ENCODE results near the gene GLI3. TPM values are rescaled to one million over a fixed set of nuclear protein-coding genes. Genes with fewer than 3 reads are reported as not detected.

GLI3 gene
- total and polyA plus RNA-seq, 2 of the 8 experiments (the other 6 are each of a cell fraction or from before 2014, with no cell fraction given) = 8.0 to 31.1 TPM

DNA sequence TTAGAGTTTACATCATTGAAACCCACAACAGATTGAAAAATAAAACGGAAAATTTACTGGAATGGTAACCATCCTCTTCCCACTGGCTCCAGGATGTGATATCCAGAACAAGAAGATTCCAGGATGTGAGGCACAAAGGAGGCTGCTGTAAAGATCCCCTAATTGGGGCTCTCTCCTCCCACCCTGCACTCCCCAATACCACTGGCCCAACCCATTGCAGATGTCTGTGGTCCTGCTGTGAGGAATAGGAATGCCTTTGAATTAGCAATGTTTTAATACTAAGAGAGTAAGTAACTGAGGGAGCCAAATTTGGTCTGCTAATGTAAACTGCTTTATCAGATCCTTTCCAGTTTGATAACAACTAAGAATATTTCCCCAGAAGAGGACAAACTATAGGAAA, 308.2 kb downstream of the GLI3 start (continued):
- TF ChIP-seq, protein P1, sequence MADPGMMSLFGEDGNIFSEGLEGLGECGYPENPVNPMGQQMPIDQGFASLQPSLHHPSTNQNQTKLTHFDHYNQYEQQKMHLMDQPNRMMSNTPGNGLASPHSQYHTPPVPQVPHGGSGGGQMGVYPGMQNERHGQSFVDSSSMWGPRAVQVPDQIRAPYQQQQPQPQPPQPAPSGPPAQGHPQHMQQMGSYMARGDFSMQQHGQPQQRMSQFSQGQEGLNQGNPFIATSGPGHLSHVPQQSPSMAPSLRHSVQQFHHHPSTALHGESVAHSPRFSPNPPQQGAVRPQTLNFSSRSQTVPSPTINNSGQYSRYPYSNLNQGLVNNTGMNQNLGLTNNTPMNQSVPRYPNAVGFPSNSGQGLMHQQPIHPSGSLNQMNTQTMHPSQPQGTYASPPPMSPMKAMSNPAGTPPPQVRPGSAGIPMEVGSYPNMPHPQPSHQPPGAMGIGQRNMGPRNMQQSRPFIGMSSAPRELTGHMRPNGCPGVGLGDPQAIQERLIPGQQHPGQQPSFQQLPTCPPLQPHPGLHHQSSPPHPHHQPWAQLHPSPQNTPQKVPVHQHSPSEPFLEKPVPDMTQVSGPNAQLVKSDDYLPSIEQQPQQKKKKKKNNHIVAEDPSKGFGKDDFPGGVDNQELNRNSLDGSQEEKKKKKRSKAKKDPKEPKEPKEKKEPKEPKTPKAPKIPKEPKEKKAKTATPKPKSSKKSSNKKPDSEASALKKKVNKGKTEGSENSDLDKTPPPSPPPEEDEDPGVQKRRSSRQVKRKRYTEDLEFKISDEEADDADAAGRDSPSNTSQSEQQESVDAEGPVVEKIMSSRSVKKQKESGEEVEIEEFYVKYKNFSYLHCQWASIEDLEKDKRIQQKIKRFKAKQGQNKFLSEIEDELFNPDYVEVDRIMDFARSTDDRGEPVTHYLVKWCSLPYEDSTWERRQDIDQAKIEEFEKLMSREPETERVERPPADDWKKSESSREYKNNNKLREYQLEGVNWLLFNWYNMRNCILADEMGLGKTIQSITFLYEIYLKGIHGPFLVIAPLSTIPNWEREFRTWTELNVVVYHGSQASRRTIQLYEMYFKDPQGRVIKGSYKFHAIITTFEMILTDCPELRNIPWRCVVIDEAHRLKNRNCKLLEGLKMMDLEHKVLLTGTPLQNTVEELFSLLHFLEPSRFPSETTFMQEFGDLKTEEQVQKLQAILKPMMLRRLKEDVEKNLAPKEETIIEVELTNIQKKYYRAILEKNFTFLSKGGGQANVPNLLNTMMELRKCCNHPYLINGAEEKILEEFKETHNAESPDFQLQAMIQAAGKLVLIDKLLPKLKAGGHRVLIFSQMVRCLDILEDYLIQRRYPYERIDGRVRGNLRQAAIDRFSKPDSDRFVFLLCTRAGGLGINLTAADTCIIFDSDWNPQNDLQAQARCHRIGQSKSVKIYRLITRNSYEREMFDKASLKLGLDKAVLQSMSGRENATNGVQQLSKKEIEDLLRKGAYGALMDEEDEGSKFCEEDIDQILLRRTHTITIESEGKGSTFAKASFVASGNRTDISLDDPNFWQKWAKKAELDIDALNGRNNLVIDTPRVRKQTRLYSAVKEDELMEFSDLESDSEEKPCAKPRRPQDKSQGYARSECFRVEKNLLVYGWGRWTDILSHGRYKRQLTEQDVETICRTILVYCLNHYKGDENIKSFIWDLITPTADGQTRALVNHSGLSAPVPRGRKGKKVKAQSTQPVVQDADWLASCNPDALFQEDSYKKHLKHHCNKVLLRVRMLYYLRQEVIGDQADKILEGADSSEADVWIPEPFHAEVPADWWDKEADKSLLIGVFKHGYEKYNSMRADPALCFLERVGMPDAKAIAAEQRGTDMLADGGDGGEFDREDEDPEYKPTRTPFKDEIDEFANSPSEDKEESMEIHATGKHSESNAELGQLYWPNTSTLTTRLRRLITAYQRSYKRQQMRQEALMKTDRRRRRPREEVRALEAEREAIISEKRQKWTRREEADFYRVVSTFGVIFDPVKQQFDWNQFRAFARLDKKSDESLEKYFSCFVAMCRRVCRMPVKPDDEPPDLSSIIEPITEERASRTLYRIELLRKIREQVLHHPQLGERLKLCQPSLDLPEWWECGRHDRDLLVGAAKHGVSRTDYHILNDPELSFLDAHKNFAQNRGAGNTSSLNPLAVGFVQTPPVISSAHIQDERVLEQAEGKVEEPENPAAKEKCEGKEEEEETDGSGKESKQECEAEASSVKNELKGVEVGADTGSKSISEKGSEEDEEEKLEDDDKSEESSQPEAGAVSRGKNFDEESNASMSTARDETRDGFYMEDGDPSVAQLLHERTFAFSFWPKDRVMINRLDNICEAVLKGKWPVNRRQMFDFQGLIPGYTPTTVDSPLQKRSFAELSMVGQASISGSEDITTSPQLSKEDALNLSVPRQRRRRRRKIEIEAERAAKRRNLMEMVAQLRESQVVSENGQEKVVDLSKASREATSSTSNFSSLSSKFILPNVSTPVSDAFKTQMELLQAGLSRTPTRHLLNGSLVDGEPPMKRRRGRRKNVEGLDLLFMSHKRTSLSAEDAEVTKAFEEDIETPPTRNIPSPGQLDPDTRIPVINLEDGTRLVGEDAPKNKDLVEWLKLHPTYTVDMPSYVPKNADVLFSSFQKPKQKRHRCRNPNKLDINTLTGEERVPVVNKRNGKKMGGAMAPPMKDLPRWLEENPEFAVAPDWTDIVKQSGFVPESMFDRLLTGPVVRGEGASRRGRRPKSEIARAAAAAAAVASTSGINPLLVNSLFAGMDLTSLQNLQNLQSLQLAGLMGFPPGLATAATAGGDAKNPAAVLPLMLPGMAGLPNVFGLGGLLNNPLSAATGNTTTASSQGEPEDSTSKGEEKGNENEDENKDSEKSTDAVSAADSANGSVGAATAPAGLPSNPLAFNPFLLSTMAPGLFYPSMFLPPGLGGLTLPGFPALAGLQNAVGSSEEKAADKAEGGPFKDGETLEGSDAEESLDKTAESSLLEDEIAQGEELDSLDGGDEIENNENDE (IDR thresholded peaks at IDR 0.05; ENCODE audit: insufficient replicate concordance, low read length) = no peak
- TF ChIP-seq, protein P2, sequence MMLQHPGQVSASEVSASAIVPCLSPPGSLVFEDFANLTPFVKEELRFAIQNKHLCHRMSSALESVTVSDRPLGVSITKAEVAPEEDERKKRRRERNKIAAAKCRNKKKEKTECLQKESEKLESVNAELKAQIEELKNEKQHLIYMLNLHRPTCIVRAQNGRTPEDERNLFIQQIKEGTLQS (IDR thresholded peaks at IDR 0.05; ENCODE audit: insufficient read depth, low read depth, low read length) = no peak
- TF ChIP-seq TAF1 (IDR thresholded peaks at IDR 0.05; ENCODE audit: low read depth, low read length) (no peak), MAFK (IDR thresholded peaks at IDR 0.05; ENCODE audit: low read depth, low read length) (no peak), SIX5 (IDR thresholded peaks at IDR 0.05; ENCODE audit: low read depth, low read length) (no peak), SAP30 (IDR thresholded peaks at IDR 0.05; ENCODE audit: insufficient read depth, insufficient replicate concordance, low read length) (no peak), GTF2F1 (IDR thresholded peaks at IDR 0.05; ENCODE audit: borderline replicate concordance, low read depth, low read length) (no peak), FOSL1 (IDR thresholded peaks at IDR 0.05; ENCODE audit: insufficient read depth, low read depth, low read length) (no peak), POU5F1 (IDR thresholded peaks at IDR 0.05; ENCODE audit: low read depth, low read length) (no peak), RAD21 (IDR thresholded peaks at IDR 0.05 in 1 of 2, conservative IDR thresholded peaks at IDR 0.05 in 1 of 2; ENCODE audit: low read depth in 2 of 2, low read length in 2 of 2) (no peak), BACH1 (IDR thresholded peaks at IDR 0.05; ENCODE audit: low read length) (no peak)
